ENCODE data around the gene HEY2. TPM values are rescaled to one million over a fixed set of nuclear protein-coding genes. Genes with fewer than 3 reads are reported as not detected.
"Not testable (repeated sequence)": the region's sequence is repeated elsewhere in the genome, so short reads cannot be mapped to it uniquely, and the experiment has no call there.

Gene HEY2
- total RNA-seq, 1 donor from 2014 or later: 22.7 TPM

DNA sequence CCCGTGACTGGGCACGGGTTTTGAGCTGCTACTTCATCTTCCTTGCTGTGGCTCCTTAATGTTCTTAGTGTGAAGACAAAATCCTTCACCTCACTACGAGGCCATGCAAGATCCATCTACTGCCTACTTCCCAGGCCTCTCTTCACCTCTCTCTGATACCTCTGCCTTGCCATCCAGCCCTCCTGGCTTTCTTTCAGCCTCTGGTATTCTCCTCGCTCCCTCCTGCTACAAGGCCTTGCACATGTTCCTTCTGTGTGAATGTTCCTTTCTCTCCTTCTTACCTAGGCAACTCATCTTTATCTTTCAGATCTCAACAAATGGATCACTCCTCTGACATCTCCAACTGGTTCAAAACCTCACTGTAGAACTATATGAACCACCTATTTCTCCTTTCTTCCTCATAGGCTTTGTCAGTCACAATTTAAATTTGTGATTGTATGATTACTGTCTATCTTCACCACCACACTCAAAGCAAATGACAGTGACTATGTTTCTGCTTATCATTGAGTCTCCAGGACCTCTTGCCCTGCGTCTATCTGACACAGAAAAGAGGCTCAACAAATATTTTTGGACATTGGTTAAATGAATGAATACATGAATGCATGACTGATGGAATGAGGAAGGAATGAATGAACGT is 19.8 kb downstream of the HEY2 start:
- Mint-ChIP-seq H3K27ac (ENCODE audit: unreplicated experiment) (no peak overlapping the region), H3K4me3 (ENCODE audit: unreplicated experiment) (no peak overlapping the region), H3K27me3 (ENCODE audit: unreplicated experiment) (no peaks in the 10 kb centered on the region), H3K4me1 (ENCODE audit: unreplicated experiment) (peaks cover 31% of the 10 kb centered on the region), H3K9me3 (ENCODE audit: unreplicated experiment) (no peaks in the 10 kb centered on the region), H3K36me3 (ENCODE audit: unreplicated experiment) (no peaks in the 10 kb centered on the region)
- TF ChIP-seq, protein P1, sequence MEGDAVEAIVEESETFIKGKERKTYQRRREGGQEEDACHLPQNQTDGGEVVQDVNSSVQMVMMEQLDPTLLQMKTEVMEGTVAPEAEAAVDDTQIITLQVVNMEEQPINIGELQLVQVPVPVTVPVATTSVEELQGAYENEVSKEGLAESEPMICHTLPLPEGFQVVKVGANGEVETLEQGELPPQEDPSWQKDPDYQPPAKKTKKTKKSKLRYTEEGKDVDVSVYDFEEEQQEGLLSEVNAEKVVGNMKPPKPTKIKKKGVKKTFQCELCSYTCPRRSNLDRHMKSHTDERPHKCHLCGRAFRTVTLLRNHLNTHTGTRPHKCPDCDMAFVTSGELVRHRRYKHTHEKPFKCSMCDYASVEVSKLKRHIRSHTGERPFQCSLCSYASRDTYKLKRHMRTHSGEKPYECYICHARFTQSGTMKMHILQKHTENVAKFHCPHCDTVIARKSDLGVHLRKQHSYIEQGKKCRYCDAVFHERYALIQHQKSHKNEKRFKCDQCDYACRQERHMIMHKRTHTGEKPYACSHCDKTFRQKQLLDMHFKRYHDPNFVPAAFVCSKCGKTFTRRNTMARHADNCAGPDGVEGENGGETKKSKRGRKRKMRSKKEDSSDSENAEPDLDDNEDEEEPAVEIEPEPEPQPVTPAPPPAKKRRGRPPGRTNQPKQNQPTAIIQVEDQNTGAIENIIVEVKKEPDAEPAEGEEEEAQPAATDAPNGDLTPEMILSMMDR (IDR thresholded peaks at IDR 0.05): no peak
- DNase-seq (ENCODE audit: extremely low spot score, unreplicated experiment): no peak

DNA sequence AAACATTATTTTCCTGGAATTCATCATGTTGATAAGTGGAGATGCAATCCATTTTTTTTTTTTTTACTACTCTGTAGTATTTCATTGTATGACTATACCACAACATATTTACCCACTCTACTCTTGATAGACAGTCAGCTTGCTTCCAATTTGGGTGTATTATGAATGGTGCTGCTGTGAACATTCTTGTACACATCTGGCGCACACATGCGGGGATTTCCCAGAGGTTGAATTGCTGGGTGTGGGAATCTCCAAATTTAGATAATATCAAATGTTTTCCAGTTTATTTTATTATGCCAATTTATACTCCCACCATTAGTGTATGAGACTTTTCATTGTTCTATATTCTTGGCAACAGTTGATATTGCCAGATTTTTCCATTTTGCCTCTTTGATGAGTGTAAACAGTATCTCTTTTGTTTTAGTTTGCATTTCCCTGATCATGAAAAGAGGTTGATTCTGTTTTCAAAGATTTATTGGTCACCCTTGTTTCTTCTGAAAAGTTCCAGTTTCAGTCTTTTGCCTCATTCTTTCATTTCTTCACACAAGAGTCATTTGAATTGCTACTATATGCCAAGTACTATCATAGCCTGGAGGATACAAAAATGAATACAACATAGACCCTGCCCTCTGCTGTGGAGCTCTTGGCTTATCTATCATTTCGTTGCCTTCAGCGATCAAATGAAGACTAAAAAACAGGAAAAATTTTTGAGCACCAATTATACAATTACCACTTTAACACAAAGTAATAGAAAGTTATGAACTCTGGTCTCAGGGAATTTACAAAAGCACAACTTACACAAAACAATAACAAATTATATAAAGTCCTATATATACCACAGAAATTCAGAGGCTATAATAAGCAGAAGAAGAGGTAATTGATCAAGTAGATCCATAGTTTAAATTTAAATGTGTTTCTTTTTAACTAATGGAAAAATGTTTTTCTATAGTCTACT is 24.2 kb downstream of the HEY2 start:
- Mint-ChIP-seq H3K27me3 (ENCODE audit: unreplicated experiment) (no peaks in the 10 kb centered on the region), H3K27ac (ENCODE audit: unreplicated experiment) (no peak overlapping the region), H3K4me1 (ENCODE audit: unreplicated experiment) (peaks cover 10% of the 10 kb centered on the region), H3K4me3 (ENCODE audit: unreplicated experiment) (no peak overlapping the region), H3K9me3 (ENCODE audit: unreplicated experiment) (no peaks in the 10 kb centered on the region), H3K36me3 (ENCODE audit: unreplicated experiment) (no peaks in the 10 kb centered on the region)
- DNase-seq (ENCODE audit: extremely low spot score, unreplicated experiment): no peak
- TF ChIP-seq, protein P1 (IDR thresholded peaks at IDR 0.05): no peak

DNA sequence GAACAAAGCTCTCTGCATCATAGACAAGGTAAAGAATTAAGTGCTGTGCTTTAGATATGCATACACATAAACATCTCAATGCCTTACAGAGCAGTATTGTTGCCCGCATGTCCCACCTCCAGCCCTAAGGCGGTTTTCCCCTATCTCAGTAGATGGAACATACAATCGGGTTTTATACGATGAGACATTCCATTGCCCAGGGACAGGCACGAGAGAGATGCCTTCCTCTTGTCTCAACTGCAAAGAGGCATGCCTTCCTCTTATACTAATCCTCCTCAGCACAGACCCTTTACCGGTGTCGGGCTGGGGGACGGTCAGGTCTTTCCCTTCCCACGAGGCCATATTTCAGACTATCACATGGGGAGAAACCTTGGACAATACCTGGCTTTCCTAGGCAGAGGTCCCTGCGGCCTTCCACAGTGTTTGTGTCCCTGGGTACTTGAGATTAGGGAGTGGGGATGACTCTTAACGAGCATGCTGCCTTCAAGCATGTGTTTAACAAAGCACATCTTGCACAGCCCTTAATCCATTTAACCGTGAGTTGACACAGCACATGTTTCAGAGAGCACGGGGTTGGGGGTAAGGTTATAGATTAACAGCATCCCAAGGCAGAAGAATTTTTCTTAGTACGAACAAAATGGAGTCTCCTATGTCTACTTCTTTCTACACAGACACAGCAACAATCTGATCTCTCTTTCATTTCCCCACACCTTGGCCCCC is 26.8 kb downstream of the HEY2 start:
- H3K9me3 Mint-ChIP-seq (ENCODE audit: unreplicated experiment); H3K27ac Mint-ChIP-seq (ENCODE audit: unreplicated experiment); DNase-seq (ENCODE audit: extremely low spot score, unreplicated experiment); H3K4me3 Mint-ChIP-seq (ENCODE audit: unreplicated experiment); H3K36me3 Mint-ChIP-seq (ENCODE audit: unreplicated experiment); H3K27me3 Mint-ChIP-seq (ENCODE audit: unreplicated experiment); H3K4me1 Mint-ChIP-seq (ENCODE audit: unreplicated experiment): not testable (repeated sequence)

DNA sequence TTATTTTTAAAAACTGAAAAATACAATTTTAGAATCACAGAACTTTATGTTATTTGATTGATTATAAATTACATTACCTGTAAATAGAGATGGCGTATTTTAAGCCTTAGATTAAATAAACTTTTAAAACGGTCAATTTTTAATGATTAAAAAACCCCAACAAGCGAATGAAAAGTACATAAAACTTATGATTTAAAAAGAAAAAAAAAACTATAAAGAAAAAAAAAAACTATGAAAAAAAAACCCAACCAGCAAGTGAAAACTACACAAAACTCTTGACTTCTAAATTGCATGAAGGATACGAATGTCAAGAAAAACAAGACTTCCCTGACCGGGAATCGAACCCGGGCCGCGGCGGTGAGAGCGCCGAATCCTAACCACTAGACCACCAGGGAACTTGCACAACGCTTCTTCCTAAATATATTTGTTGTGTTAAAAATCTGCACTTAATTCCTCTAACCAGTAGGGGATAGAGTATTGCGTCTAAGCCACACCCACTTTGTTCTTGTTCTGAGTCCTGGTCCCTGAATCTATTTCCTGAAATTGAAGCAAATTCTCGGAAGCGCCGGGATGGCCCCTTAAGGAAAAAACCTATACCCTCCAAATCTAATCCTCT is 30.6 kb downstream of the HEY2 start:
- peak; percentile 93 for DNase-seq (ENCODE audit: extremely low spot score, unreplicated experiment)
- H3K36me3 Mint-ChIP-seq (ENCODE audit: unreplicated experiment): no peaks in the 10 kb centered on the region

More for the DNA sequence above, 30.6 kb downstream of the HEY2 start:
- H3K27me3 Mint-ChIP-seq (ENCODE audit: unreplicated experiment): no peaks in the 10 kb centered on the region
- no peak overlapping the region for H3K4me3 Mint-ChIP-seq (ENCODE audit: unreplicated experiment)
- H3K27ac Mint-ChIP-seq (ENCODE audit: unreplicated experiment): no peak overlapping the region
- TF ChIP-seq, protein P1 (IDR thresholded peaks at IDR 0.05): peak; percentile 36
- no peaks in the 10 kb centered on the region for H3K9me3 Mint-ChIP-seq (ENCODE audit: unreplicated experiment)
- peaks cover 17% of the 10 kb centered on the region for H3K4me1 Mint-ChIP-seq (ENCODE audit: unreplicated experiment)

All from osteocyte (in vitro differentiated cells).